HG02884 (cell line): Measurements from ENCODE around the gene PTPA.
"Not testable (repeated sequence)": the region's sequence is repeated elsewhere in the genome, so short reads cannot be mapped to it uniquely, and the experiment has no call there.

Experiments
- ATAC-seq: cut with Tn5 transposase; IDR thresholded peaks from one replicate; pipeline ENCODE4 v1.9.1; 2021; ENCODE audit warnings: mild to moderate bottlenecking, moderate library complexity; ENCODE audit not compliant: unreplicated experiment

PTPA gene

DNA sequence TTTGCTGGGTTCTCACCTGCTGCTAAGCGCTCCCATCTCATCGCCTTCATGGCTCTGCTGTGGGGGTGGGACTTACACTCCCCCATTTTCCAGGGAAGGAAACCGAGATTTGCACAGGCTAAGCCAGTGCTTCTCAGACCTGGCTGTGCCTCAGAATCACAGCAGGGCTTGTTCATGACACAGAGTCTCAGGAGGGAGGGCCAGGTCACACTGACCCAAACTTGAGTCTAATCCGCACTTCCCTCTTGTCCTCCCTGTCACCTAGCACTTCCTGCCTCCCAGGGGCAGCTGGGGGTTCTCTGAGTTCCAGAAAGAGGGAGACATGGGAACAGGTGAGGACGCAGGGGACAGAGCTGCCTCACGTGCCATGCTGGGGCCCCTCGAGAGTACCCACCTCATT lies 82.4 kb downstream of the PTPA start:
- ATAC-seq: no peak

DNA sequence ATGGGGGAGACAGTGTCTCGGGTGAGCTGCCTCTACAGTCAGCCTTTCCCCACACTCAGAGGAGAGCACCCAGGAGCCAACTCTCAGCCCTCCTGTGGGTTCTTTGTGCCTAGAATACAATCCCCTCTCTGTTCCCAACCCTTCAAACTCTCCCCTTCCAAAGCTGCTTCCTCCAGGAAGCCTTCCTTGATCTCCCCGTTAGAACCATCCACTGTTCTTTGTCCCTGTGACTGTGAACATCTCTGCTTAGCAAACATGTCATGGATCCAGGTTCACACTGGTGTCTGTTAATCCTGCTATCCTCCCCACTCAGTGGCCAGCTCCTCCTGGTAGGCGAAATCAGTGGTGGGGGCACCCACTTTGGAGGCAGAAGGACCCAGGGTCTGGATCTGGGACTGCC lies 83.0 kb downstream of the PTPA start:
- ATAC-seq: no peak

- ATAC-seq: no peak
These were observed 84.4 kb downstream of the PTPA start for GRCh38 chr9:129195606-129196005.

- not testable (repeated sequence) for ATAC-seq
These were observed 85.8 kb downstream of the PTPA start for GRCh38 chr9:129197045-129197444.

GRCh38 chr9:129197978-129198318 lies 86.7 kb downstream of the PTPA start:
- no peak for ATAC-seq
